K562 (cell line): Measurements from ENCODE around the gene S100A4. TPM values are rescaled to one million over a fixed set of nuclear protein-coding genes. Genes with fewer than 3 reads are reported as not detected.

ENCODE experiments used
- ATF1 ChIP-seq, 2 experiments: fragments of 450-650 bp in 1 of 2; IDR thresholded peaks; 2 replicates each; pipeline ENCODE4 v1.6.1; 2016; ENCODE audit warnings: missing compliant biosample characterization in 1 of 2, missing genetic modification characterization in 1 of 2
- BHLHE40 ChIP-seq: IDR thresholded peaks from 2 replicates; pipeline ENCODE4 v1.6.1; 2011; ENCODE audit warnings: low read length, improper control_type of control experiment
- CHD2 ChIP-seq: IDR thresholded peaks from 2 replicates; pipeline ENCODE4 v1.6.1; 2011; ENCODE audit warnings: low read depth, low read length
- HES1 ChIP-seq: fragments of 450-650 bp; IDR thresholded peaks from 2 replicates; pipeline ENCODE4 v1.6.1; 2016; ENCODE audit warnings: low read depth, mild to moderate bottlenecking, moderate library complexity
- MBD2 ChIP-seq: sonication (generic); IDR thresholded peaks from 2 replicates; pipeline ENCODE4 v1.6.1; 2016; ENCODE audit warnings: low read depth, borderline replicate concordance
- MITF ChIP-seq: IDR thresholded peaks from 2 replicates; pipeline ENCODE4 v1.6.1; 2014; ENCODE audit warnings: antibody characterized with exemption
- MLLT1 ChIP-seq, 2 experiments: fragments of 450-650 bp; IDR thresholded peaks; 2 replicates each; pipeline ENCODE4 v1.6.1; 2016
- MYNN ChIP-seq, 2 experiments: sonication (generic); formaldehyde crosslinking in 1 of 2; IDR thresholded peaks; 2 replicates each; pipeline versions ENCODE4 v1.5.0 to v1.6.1; 2016 to 2020; ENCODE audit warnings: antibody characterized with exemption in 1 of 2, missing genetic modification reagents in 1 of 2
- RB1 ChIP-seq: fragments of 450-650 bp; IDR thresholded peaks from 2 replicates; pipeline ENCODE4 v1.6.1; 2017; ENCODE audit warnings: low read depth, mild to moderate bottlenecking
- RBM34 ChIP-seq: fragments of 200-400 bp; formaldehyde crosslinking; IDR thresholded peaks from 2 replicates; pipeline ENCODE4 v1.6.1; 2018; ENCODE audit warnings: low read length, borderline replicate concordance; ENCODE audit not compliant: insufficient read depth
- SLC30A9 ChIP-seq: fragments of 250-450 bp; sonication (Bioruptor Pico); IDR thresholded peaks from 2 replicates; pipeline ENCODE4 v1.8.0; 2022; ENCODE audit warnings: mild to moderate bottlenecking, moderate library complexity
- SMARCC2 ChIP-seq: fragments of 450-650 bp; IDR thresholded peaks from 2 replicates; pipeline ENCODE4 v1.6.1; 2017; ENCODE audit warnings: antibody characterized with exemption, moderate library complexity, mild to moderate bottlenecking, low read depth
- ZBTB40 ChIP-seq, 2 experiments: fragments of 450-650 bp in 1 of 2; sonication (generic) in 1 of 2; formaldehyde crosslinking in 1 of 2; IDR thresholded peaks; 2 replicates each; pipeline versions ENCODE4 v1.7.1 to v1.9.0; 2016 to 2022; ENCODE audit warnings: inconsistent platforms in 1 of 2, mild to moderate bottlenecking in 1 of 2, missing genetic modification reagents in 1 of 2
- polyA plus RNA-seq, 8 experiments: library from polyadenylated mRNA; depleted of rRNA in 4 of 8; stranded (reverse) in 5 of 8; unstranded in 3 of 8; fragments of >200 nt; fragmentation: Nextera tagmentation in 2 of 8; fragmentation: Illumina TruSeq in 1 of 8; extraction: Ambion mirVana in 2 of 8; extraction: Trizol in 1 of 8; gene quantifications; 2 replicates each; pipeline versions ENCODE4 v1.2.1 to v1.2.3, GENCODE V29; 2011 to 2014; ENCODE audit warnings: inconsistent platforms in 1 of 8, missing spikeins in 1 of 8
- total RNA-seq, 7 experiments: library from RNA; depleted of rRNA in 6 of 7; stranded (reverse); fragments of >200 nt in 6 of 7; fragmentation: Illumina TruSeq in 2 of 7; extraction: Trizol in 2 of 7; gene quantifications; 2 replicates each; pipeline versions ENCODE4 v1.2.1 to v1.2.3, GENCODE V29; 2011 to 2021; ENCODE audit warnings: low replicate concordance in 1 of 7

S100A4 gene
- total and polyA plus RNA-seq, 9 of the 15 experiments (the other 6 are each of a cell fraction or from before 2014, with no cell fraction given), result 3.7 to 20.1 (median 11.2) TPM

GRCh38 chr1:153566414-153567371 is 21.1 kb upstream of the S100A4 start (continued):
- TF ChIP-seq ZBTB40 (IDR thresholded peaks at IDR 0.05) (no peak), ZBTB40 (CRISPR knock-in tag; IDR thresholded peaks at IDR 0.05) (no peak), SMARCC2 (peak; percentile 94), MITF (0 out of 2 replicates have a peak, but pooled peaks have one; percentile 27), RBM34 (no peak), SLC30A9 (CRISPR knock-in tag) (no peak), MBD2 (peak; percentile 85), HES1 (no peak), MYNN (IDR thresholded peaks at IDR 0.05) (peak; percentile 99), MYNN (CRISPR knock-in tag; IDR thresholded peaks at IDR 0.05) (no peak), CHD2 (peak; percentile 58; the same call in 1 of the 2 replicates), ATF1 (CRISPR knock-in tag; IDR thresholded peaks at IDR 0.05) (no peak), ATF1 (tag; IDR thresholded peaks at IDR 0.05) (peak; percentile 38), BHLHE40 (peak; percentile 55), RB1 (peak; percentile 23; the same call in 1 of the 2 replicates), MLLT1 (IDR thresholded peaks at IDR 0.05) (no peak)
